ENCODE data around the gene GABRG3. TPM values are rescaled to one million over a fixed set of nuclear protein-coding genes. Genes with fewer than 3 reads are reported as not detected.

The GABRG3 gene
- total RNA-seq, 4 donors from 2014 or later: not detected

DNA sequence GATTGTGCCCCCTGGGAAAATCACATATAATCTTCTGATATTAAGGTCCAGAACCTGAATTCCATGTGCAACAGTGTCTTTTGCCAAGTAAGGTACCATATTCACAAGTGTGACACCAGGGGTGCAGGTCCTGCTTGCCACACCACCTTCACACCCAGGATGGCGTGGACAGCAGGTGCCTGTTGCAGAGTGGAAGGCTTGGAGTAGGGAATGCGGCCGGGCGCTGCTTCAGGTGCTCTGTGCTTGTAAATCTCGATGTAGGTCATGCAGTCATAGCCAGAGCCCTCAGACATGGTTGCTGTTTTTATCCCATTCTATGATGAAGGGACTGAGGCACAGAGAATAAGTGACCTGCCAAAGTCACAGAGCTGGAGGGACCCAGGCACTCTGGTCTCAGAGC is 34.5 kb upstream of the GABRG3 start:
- TF ChIP-seq, protein P1, sequence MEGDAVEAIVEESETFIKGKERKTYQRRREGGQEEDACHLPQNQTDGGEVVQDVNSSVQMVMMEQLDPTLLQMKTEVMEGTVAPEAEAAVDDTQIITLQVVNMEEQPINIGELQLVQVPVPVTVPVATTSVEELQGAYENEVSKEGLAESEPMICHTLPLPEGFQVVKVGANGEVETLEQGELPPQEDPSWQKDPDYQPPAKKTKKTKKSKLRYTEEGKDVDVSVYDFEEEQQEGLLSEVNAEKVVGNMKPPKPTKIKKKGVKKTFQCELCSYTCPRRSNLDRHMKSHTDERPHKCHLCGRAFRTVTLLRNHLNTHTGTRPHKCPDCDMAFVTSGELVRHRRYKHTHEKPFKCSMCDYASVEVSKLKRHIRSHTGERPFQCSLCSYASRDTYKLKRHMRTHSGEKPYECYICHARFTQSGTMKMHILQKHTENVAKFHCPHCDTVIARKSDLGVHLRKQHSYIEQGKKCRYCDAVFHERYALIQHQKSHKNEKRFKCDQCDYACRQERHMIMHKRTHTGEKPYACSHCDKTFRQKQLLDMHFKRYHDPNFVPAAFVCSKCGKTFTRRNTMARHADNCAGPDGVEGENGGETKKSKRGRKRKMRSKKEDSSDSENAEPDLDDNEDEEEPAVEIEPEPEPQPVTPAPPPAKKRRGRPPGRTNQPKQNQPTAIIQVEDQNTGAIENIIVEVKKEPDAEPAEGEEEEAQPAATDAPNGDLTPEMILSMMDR (IDR thresholded peaks at IDR 0.05): no peak
- DNase-seq (ENCODE audit: low spot score) (no peak), ATAC-seq (ENCODE audit: low FRiP score) (no peak)

DNA sequence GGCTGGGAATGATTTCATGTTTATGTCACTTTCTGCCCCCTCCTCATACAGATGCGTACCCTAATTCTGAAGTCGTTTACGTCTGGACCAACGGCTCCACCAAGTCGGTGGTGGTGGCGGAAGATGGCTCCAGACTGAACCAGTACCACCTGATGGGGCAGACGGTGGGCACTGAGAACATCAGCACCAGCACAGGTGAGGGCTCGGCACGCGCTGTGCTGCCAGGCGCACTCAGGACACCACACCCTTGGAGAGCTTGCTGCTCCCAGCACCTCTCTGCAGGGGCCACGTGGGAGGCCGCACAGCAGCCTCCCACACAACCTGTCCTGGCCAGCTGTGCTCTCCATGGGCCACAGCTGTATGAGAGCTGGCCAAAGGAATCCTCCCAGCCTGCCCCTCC is 33.8 kb upstream of the GABRG3 start:
- TF ChIP-seq, protein P1 (IDR thresholded peaks at IDR 0.05): no peak
- DNase-seq (ENCODE audit: low spot score) (no peak), ATAC-seq (ENCODE audit: low FRiP score) (no peak)

DNA sequence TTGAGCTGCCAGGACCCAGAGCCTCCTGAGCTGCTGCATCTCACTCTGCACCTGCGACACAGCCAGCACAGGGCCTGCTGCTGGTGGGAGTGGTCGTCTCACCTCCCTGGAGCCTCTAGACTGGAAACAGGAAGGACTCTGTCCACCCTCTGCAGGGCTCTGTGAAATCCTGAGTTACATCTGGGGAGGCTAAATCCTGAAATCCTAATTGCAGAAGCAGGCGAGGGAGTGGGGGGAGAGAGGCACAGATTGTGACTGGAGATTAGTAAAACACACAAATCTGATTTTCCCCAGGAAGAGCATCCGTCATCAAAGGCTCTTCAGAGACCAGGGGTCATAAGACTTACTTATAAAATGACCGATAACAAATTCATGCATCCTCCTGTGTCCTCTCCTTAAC is 31.6 kb upstream of the GABRG3 start:
- no peak for DNase-seq (ENCODE audit: low spot score)
- TF ChIP-seq, protein P1 (IDR thresholded peaks at IDR 0.05): no peak
- ATAC-seq (ENCODE audit: low FRiP score): no peak

DNA sequence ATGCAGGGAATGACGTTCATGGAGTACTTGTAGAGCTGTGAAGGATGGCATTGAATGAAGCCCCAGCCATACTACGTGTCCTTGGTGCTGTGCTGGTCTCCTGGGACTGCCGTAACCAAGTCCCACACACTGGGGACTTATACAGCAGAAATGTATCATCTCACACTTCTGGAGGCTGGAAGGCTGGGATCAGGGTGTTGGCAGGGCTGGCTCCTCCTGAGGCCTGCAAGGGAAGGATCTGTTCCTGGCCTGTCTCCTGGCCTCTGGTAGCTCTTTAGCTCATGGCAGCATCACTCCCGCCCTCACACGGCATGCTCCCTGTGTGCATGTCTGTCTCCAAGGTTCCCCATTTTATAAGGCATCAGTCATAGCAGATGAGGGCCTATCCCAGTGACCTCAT is 29.5 kb upstream of the GABRG3 start:
- DNase-seq (ENCODE audit: low spot score) (no peak), ATAC-seq (ENCODE audit: low FRiP score) (no peak)
- TF ChIP-seq, protein P1 (IDR thresholded peaks at IDR 0.05): no peak

DNA sequence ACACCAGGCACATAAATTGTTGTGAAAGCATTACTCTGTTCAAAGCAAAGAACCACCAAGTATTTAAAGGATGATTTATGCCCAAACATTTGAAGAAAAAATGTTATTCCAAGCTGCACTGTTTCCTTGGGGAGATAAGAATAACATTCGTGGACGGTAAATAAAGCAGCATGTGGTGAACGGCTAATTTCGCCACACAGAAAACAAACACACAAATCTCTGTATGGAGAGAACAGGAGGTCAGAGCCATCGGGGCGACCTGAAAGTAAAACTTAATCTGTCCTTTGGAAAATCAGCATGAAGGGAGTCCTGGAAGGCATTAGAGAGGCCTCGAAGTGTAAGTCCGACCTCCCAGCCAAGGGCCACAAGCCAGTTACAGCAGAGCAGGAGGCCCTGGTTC is 27.1 kb upstream of the GABRG3 start:
- ATAC-seq (ENCODE audit: low FRiP score) (no peak), DNase-seq (ENCODE audit: low spot score) (no peak)
- TF ChIP-seq, protein P1 (IDR thresholded peaks at IDR 0.05): no peak

DNA sequence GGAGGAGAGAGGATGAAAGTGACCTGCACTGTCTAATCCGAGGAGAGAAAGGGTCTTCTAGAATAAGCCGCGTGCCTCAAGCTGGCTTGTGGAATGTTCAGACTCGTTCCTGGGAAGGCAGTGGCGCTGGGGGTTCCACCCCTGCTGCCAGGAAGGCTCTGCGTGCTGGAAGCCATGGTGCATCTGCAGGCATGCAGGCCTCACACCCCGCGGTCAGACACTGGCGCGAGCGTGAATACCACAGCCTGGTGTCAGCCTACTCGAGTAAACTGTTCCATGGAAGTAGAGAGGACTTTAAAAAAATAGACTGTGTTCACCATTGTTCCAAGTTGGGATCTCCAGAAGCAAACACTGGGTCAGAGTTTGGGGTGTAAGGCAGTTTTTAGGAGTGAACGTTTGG is 25.9 kb upstream of the GABRG3 start:
- ATAC-seq (ENCODE audit: low FRiP score): no peak

DNA sequence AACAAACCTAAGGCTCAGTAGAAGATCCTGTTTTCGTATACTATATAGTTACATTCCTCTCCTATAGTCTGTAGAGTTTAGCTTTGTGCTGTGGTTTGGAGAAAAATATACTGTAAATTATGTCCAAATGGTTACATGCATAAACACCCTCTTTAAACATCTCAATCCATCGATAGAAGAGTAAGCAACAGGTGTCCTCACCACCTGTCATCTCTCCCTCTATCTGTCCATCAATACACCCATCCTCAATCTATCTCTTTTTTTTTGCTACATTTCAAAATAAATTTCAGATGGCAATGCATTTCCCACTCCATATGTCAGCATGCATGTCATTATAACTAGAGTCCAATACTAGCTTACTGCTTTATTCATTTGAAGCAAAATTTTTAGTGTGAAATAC is 21.0 kb upstream of the GABRG3 start:
- DNase-seq (ENCODE audit: low spot score) (no peak), ATAC-seq (ENCODE audit: low FRiP score) (no peak)
- TF ChIP-seq, protein P1 (IDR thresholded peaks at IDR 0.05): no peak

More for the DNA sequence above, 25.9 kb upstream of the GABRG3 start:
- DNase-seq (ENCODE audit: low spot score): no peak
- TF ChIP-seq, protein P1 (IDR thresholded peaks at IDR 0.05): no peak
